Esophagus (tissue), 2 donors: Measurements from ENCODE around the gene PXYLP1. TPM values are rescaled to one million over a fixed set of nuclear protein-coding genes. Genes with fewer than 3 reads are reported as not detected.

Source experiments
- H3K27ac ChIP-seq, 2 donors: one replicate each; pipeline ENCODE4 v1.5.1; 2013; ENCODE audit warnings: low read depth in 2 of 2, mild to moderate bottlenecking in 2 of 2, inconsistent platforms in 1 of 2, low read length in 1 of 2, moderate library complexity in 1 of 2
- H3K27me3 ChIP-seq, 2 donors: one replicate each; pipeline ENCODE4 v1.6.1; 2013; ENCODE audit warnings: low read length in 2 of 2, control low read depth in 1 of 2, mild to moderate bottlenecking in 1 of 2; ENCODE audit not compliant: insufficient read depth in 2 of 2, control insufficient read depth in 1 of 2
- H3K36me3 ChIP-seq, 2 donors: one replicate each; pipeline ENCODE4 v1.6.1; 2013; ENCODE audit warnings: low read length in 1 of 2; ENCODE audit not compliant: control insufficient read depth in 2 of 2, insufficient read depth in 2 of 2
- H3K4me1 ChIP-seq, 2 donors: one replicate each; pipeline ENCODE4 v1.6.1; 2013; ENCODE audit warnings: low read length in 1 of 2; ENCODE audit not compliant: control insufficient read depth in 2 of 2, insufficient read depth in 2 of 2
- H3K4me3 ChIP-seq, 2 donors: one replicate each; pipeline ENCODE4 v1.5.1; 2013; ENCODE audit warnings: low read length in 2 of 2, mild to moderate bottlenecking in 2 of 2, low read depth in 1 of 2, moderate library complexity in 1 of 2
- H3K9me3 ChIP-seq, 2 donors: one replicate each; pipeline ENCODE4 v1.6.1; 2013; ENCODE audit warnings: mild to moderate bottlenecking in 2 of 2, low read depth in 1 of 2, low read length in 1 of 2, moderate library complexity in 1 of 2; ENCODE audit not compliant: control insufficient read depth in 2 of 2, insufficient read depth in 1 of 2
- WGBS, 2 donors: extraction: QIAGEN DNeasy Blood & Tissue Kit; methylation state at CpG; one replicate each; pipeline ENCODE4 v1.1.7; 2013; 5-methylcytosine and 5-hydroxymethylcytosine counted together
- polyA plus RNA-seq, 2 donors: library from polyadenylated mRNA; stranded (reverse); fragments of 200-250 nt; gene quantifications; one replicate each; pipeline ENCODE4 v1.2.3, GENCODE V29; 2013
- donor health status: healthy with polysubstance abuse.
- donor health status: Bipolar disorder and iron deficiency.

PXYLP1 gene
- polyA plus RNA-seq, 2 donors: 1.1 to 1.2 TPM

DNA sequence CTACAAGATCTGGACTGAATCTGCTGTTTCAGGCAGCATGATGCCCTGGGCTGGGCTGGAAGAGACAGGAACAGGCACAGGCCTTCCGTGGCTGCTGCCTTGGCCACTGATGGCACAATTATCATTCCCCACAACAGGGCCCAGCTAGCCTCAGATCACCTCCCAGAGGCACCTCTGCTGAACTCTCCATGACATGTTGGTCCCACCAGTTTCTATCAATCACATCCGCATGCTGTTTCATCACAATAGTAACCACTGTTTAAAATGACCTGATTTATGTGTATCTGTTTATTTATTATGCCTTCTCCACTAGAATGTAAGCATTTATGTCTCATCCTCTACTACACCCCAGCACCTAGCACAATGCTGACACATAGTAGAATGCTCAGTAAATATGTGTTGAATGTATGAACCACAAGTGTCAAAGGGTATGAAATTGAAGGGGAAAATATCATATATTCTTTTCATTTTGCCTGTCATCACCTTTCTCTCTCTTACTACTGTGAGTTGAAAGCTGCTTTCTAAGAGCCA is 104.0 kb downstream of the PXYLP1 start:
- no peak overlapping the region for H3K4me3 ChIP-seq
- no peaks in the 10 kb centered on the region for H3K36me3 ChIP-seq
- no peaks in the 10 kb centered on the region for H3K4me1 ChIP-seq
- H3K27ac ChIP-seq: no peak overlapping the region
- no peaks in the 10 kb centered on the region for H3K9me3 ChIP-seq
- 84 to 88% methylated on average over 2 of the region's 2 CpGs for WGBS, 2 donors
- H3K27me3 ChIP-seq: no peaks in the 10 kb centered on the region

DNA sequence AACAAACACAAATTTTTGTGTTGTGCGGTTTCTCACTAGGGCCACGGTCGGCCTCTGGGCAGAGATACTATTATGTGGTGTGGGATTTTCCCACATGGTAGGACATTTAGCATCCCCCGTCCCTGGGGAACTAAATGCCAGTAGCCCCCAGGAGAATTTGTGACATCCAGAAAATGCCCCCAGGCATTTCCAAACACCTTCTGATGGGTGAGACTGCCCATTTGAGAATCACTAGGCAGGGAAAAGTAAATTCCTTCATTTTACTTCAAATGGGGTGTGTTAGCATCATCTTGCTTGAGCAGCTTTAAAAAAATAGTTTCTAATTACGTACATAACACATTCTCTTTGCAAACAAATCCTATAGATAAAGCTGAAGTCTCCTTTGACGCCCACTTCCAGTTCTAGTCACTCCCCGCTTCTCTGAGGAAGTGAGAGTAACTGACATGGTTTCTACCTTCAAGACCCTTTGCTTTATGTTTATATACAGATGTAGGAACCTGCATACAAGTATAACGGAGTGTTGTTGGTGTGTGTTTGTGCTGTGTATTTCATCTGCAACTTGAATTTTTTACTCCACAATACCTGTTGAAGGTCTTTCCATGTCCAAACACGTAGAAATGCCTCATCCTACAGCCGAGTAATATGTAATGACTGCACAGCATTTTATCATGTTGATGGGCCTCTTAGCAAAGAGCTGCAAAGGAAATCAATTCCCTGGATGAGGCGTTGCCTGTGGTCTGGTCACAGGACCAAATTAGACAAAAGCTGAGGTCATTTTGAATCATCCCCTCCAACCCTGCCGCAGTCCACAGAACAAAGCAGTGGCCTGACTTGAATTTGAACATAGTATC is 105.3 kb downstream of the PXYLP1 start:
- no peak overlapping the region for H3K4me3 ChIP-seq
- peaks cover 0 to 3% of the 10 kb centered on the region in 2 donors for H3K27me3 ChIP-seq
- no peaks in the 10 kb centered on the region for H3K9me3 ChIP-seq
- H3K4me1 ChIP-seq: no peaks in the 10 kb centered on the region
- H3K36me3 ChIP-seq: no peaks in the 10 kb centered on the region
- no peak overlapping the region for H3K27ac ChIP-seq
- 73 to 77% methylated on average over 12 of the region's 12 CpGs for WGBS, 2 donors

DNA sequence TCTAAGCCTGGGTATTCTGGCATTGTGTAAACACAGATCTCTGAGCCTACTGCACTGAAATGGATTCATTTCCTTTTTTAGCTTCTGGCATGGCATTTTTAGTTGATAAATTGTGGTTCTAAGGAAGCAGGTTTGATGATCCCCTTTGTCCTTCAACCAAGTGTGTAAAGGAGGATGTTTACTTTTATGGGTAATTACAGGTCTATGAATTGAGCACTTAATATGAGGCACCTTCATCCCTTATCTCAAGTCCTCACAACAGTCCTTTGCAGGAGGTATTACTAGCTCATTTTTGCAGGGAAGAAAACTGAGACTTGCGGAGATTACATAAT is 105.9 kb downstream of the PXYLP1 start:
- Histone ChIP-seq H3K4me3 (no peak overlapping the region), H3K4me1 (no peaks in the 10 kb centered on the region), H3K27me3 (peaks cover 0 to 3% of the 10 kb centered on the region in 2 donors), H3K9me3 (no peaks in the 10 kb centered on the region), H3K36me3 (no peaks in the 10 kb centered on the region), H3K27ac (no peak overlapping the region)
- 88 to 90% methylated on average over 1 of the region's 1 CpG for WGBS, 2 donors

DNA sequence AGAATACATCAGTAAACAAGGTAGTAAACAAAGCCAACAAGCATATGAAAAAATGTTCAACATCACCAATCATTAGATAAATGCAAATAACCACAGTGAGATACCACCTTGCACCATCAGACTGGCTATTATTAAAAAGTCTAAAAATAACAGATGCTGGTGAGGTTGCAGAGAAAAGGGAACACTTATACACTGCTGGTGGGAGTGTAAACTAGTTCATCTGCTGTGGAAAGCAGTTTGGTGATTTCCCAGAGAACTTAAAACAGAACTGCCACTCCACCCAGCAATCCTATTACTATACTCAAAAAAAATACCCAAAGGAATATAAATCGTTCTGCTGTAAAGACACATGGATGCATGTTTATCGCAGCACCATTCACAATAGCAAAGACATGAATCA is 106.4 kb downstream of the PXYLP1 start:
- no peaks in the 10 kb centered on the region for H3K4me1 ChIP-seq

DNA sequence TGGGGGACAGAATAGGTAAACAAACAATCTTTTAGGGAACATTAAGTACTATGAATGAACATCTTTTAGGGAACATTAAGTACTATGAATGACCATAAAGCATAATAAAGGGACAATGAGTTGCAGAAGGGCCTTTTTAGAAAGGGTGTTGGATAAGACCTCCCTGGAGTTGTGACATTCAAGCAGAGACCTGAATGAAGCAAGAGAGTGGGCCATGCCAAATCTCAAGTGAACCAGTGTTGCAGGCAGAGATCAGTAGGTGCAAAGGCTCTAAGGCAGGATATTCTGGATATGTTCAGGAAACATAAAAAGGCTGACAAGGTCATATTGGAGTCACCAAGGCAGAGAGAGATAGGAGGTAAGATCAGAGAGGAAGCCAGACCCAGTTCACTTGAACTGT is 107.3 kb downstream of the PXYLP1 start:
- H3K9me3 ChIP-seq: no peaks in the 10 kb centered on the region
- no peaks in the 10 kb centered on the region for H3K4me1 ChIP-seq
- no peak overlapping the region for H3K27ac ChIP-seq
- H3K27me3 ChIP-seq: peaks cover 0 to 3% of the 10 kb centered on the region in 2 donors
- H3K4me3 ChIP-seq: no peak overlapping the region
- no peaks in the 10 kb centered on the region for H3K36me3 ChIP-seq

More for the DNA sequence above, 106.4 kb downstream of the PXYLP1 start:
- H3K27me3 ChIP-seq: peaks cover 0 to 3% of the 10 kb centered on the region in 2 donors
- no peak overlapping the region for H3K4me3 ChIP-seq
- no peak overlapping the region for H3K27ac ChIP-seq
- H3K9me3 ChIP-seq: no peaks in the 10 kb centered on the region
- WGBS, 2 donors: 90 to 97% methylated on average over 2 of the region's 2 CpGs
- H3K36me3 ChIP-seq: no peaks in the 10 kb centered on the region

DNA sequence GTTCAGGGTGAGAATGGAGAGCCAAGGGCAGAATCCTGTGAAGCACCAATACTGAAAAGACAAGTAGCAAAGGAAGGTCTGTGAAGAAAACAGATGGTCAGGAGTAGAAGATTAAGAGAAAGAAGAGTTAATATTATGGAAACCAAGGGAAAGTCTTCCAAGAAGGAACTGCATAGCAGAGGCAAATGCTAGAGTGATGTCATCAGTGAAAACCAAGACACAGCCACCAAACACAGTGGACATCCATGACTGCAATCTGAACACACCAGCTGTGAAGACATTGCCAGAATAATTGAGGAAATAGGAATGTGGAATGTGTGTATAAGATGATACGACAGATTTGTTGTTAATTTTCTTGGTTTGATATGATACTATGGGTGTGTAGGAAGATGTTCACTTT is 109.9 kb downstream of the PXYLP1 start:
- H3K4me1 ChIP-seq: no peaks in the 10 kb centered on the region
- H3K27ac ChIP-seq: no peak overlapping the region
- no peak overlapping the region for H3K4me3 ChIP-seq
- H3K27me3 ChIP-seq: peaks cover 3 to 5% of the 10 kb centered on the region in 2 donors
- H3K36me3 ChIP-seq: no peaks in the 10 kb centered on the region
- no peaks in the 10 kb centered on the region for H3K9me3 ChIP-seq
- WGBS, 2 donors: 91 to 95% methylated on average over 1 of the region's 1 CpG

DNA sequence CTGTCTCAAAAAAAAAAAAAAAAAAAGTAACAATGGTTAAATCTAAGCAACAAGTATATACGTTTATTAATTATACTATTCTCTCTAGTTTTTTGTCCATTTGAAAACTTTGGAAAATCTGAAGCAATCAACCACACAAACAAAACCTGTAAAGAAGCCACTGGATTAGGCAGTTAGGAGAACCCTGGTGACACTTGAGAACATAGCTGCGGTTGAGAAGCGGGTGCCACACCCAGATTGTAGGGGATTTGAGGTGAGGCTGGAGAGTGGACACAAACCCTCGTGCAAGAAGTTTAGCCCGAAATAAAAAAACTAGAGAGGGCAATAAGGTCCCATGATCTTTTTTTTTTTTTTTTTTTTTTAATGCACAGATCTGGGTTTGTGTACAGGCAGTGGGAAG is 110.8 kb downstream of the PXYLP1 start:
- Histone ChIP-seq H3K9me3 (no peaks in the 10 kb centered on the region), H3K27me3 (peaks cover 3 to 5% of the 10 kb centered on the region in 2 donors), H3K4me1 (no peaks in the 10 kb centered on the region), H3K4me3 (no peak overlapping the region), H3K36me3 (no peaks in the 10 kb centered on the region), H3K27ac (no peak overlapping the region)
- 77 to 82% methylated on average over 5 of the region's 5 CpGs for WGBS, 2 donors

DNA sequence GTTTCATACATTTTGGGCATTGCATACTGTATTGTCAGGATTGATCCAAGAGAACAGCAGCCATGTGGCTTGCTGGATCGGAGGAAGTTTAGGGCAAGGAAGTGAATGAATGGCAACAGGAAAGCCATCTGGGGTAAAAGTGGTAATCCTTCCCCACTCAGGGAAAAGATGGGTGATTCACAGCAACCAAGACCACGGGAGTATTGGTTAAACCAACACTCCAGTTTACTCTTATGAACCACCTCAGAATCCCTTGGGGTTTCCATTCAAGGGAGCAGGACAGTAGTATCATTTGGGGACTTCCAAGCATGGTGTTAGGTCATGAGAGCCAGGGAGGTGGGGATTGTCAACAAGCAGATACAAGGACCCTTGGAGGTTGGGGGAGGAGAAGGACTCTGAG is 111.5 kb downstream of the PXYLP1 start:
- Histone ChIP-seq H3K4me3 (no peak overlapping the region), H3K27me3 (peaks cover 3 to 5% of the 10 kb centered on the region in 2 donors), H3K36me3 (no peaks in the 10 kb centered on the region), H3K4me1 (no peaks in the 10 kb centered on the region), H3K27ac (no peak overlapping the region), H3K9me3 (no peaks in the 10 kb centered on the region)
- 76 to 79% methylated on average over 2 of the region's 2 CpGs for WGBS, 2 donors

DNA sequence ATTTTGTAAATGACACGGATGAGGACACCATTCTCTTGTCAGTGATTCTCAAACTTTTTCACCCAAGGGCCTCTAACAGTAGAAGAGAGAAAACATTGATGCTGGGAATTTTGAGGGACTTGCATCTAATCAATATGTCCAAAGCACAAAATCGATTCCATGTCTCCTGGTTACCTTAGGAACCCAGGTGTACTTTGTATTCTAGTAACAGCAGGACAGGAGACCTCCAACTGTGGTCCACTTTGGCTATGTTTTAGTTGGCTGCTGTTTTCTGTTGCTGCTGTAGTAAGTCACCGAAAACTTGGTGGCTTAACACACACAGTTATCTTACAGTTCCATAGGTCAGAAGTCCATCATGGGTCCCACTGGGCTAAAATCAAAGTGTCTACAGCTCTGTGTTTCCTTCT is 112.2 kb downstream of the PXYLP1 start:
- no peaks in the 10 kb centered on the region for H3K9me3 ChIP-seq
- H3K27me3 ChIP-seq: peaks cover 3 to 5% of the 10 kb centered on the region in 2 donors
- no peak overlapping the region for H3K27ac ChIP-seq
- H3K36me3 ChIP-seq: no peaks in the 10 kb centered on the region
- WGBS, 2 donors: 73 to 89% methylated on average over 3 of the region's 3 CpGs
- H3K4me3 ChIP-seq: no peak overlapping the region
- no peaks in the 10 kb centered on the region for H3K4me1 ChIP-seq
